Omental fat pad (tissue), 4 donors: ENCODE data around the gene CD276. TPM values are rescaled to one million over a fixed set of nuclear protein-coding genes. Genes with fewer than 3 reads are reported as not detected.

ENCODE experiments used
- ATAC-seq: fragments of 150-250 bp; one replicate; pipeline ENCODE4 v1.9.1; 2016; ENCODE audit warnings: mild to moderate bottlenecking, moderate library complexity; ENCODE audit not compliant: low FRiP score
- DNase-seq: peaks from one replicate; pipeline ENCODE4 v3.0.0-alpha.2; 2019; ENCODE audit warnings: low spot score
- CTCF ChIP-seq, 3 donors: fragments of 450-650 bp; IDR thresholded peaks; one replicate each; pipeline ENCODE4 v1.5.1; 2016 to 2017; ENCODE audit warnings: antibody characterized with exemption in 3 of 3, mild to moderate bottlenecking in 3 of 3, moderate library complexity in 2 of 3
- total RNA-seq, 4 donors: library from RNA; depleted of rRNA; stranded (reverse); fragments of >200 nt; gene quantifications; one replicate each; pipeline ENCODE4 v1.1.0, GENCODE V29; 2016

Gene CD276
- total RNA-seq, 4 donors from 2014 or later, result 23.2 to 103 (median 39.3) TPM

GRCh38 chr15:73756390-73756789, 72.2 kb downstream of the CD276 start:
- DNase-seq (no peak), ATAC-seq (no peak)
- TF ChIP-seq CTCF (IDR thresholded peaks at IDR 0.05), result no peak

DNA sequence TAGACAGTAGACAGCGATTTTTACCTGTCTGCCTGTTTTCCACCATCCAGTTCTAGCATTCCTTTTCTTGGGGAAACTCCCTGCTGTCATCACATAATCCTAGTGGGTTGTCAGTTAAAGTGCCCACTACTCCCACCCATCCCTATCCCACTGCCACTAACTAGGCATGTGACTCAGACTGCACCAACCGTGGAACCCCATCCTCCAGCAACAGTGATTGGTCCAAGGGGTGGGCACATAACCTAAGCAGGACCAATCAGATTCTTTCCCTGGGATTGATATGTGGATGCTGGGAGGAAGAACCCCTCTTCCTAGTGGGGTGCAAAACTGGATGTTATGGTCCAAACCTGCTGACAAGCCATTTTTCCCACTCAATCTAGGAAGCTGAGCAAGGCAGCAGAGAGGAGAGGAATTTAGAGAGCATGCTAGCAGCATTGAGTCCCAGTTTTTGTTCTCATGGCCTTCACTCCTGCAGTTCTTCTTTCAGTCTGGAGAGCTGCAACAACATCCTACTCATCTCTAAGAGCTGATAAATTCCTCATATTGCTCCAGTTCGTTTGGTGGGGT, 72.8 kb downstream of the CD276 start:
- no peak for ATAC-seq
- DNase-seq, result no peak
- no peak for TF ChIP-seq CTCF (IDR thresholded peaks at IDR 0.05)

- ATAC-seq, result no peak
- DNase-seq, result no peak
- TF ChIP-seq CTCF (IDR thresholded peaks at IDR 0.05), result no peak
Observed at GRCh38 chr15:73757571-73757970, 73.4 kb downstream of the CD276 start.

DNA sequence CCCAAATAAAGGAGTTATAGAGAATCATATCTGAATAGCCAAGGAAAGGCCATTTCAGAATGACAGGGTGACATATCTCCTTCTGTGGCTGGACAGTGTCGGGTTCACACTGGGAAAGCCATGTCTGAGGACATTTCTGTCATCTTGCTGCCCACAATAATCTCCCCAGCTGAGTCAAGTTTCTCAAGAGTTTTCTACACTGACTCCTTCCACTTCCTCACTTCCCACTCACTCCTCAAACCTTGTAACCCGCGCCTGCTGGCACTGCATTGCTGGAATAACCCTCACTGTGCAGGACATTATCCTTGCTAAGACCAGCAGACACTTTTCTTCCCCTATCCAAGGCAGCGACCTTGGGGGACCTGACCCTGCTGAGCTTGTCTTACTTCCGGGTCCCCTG, 74.3 kb downstream of the CD276 start:
- no peak for TF ChIP-seq CTCF (IDR thresholded peaks at IDR 0.05)
- DNase-seq (no peak), ATAC-seq (no peak)

- ATAC-seq (no peak), DNase-seq (no peak)
- no peak for TF ChIP-seq CTCF (IDR thresholded peaks at IDR 0.05)
Observed at GRCh38 chr15:73760330-73761329, 76.4 kb downstream of the CD276 start.

DNA sequence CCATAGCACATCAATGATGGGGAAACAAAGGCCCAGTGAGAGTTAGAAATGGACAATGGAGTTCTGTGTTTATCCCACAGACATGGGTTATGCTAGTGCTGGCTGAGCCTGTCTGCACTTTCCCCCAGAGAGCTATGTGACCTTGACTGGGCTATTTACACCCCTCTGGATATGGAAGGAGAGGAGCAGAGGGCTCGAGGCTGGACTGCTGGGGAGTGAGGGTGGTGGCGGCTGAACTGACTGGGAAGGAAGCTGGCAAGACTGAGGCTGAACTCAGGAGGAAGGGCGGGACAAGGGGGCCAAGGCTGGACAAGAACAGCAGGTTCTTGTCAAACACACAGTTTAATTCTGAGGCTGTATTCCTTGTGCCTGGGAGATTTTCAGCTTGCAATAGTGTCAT, 79.7 kb downstream of the CD276 start:
- no peak for DNase-seq
- no peak for ATAC-seq
- TF ChIP-seq CTCF (IDR thresholded peaks at IDR 0.05), result no peak

Other genes starting within 250 kb of the CD276 start
- gene REC114, start 241.2 kb upstream of the CD276 start, total RNA-seq, result not detected
- 10 to 100 TPM; 66.6 to 94.3 (median 88.8) TPM for gene NPTN, start 51.0 kb upstream of the CD276 start, total RNA-seq
- 1 to 10 TPM in 3 of 4 donors, under 1 TPM in 1; 0.95 to 3.7 (median 3.1) TPM for gene INSYN1, start 69.0 kb downstream of the CD276 start, total RNA-seq
- not detected for gene TBC1D21, start 189.2 kb downstream of the CD276 start, total RNA-seq
- gene LOXL1, start 242.1 kb downstream of the CD276 start, total RNA-seq, result 10 to 100 TPM in 1 of 4 donors, 1 to 10 TPM in 3; 6.2 to 12.9 (median 8.6) TPM